Endothelial cell of umbilical vein (primary cell): ENCODE data around the gene EXOC6. TPM values are rescaled to one million over a fixed set of nuclear protein-coding genes. Genes with fewer than 3 reads are reported as not detected.

Experiments
- BruUV-seq: library from RNA; stranded (reverse); fragments of 400-500 nt; replicated peaks from 2 replicates; lab custom pipeline; 2021; lab: Mats Ljungman, UMichigan
- CTCF ChIA-PET: fragments of 300-600, 350-600 bp; sonication (Branson Sonifier 250); formaldehyde crosslinking; loops from one replicate; lab custom pipeline; 2021; ENCODE audit warnings: antibody characterized with exemption, inconsistent platforms; lab: Charles Lee
- POLR2A ChIA-PET: fragments of 300-600, 350-600 bp; sonication (Branson Sonifier 250); formaldehyde crosslinking; loops from one replicate; lab custom pipeline; 2021; ENCODE audit warnings: antibody characterized with exemption, inconsistent platforms; lab: Charles Lee
- DNase-seq: peaks from one replicate; pipeline ENCODE4 v3.0.0-alpha.2; 2011; ENCODE audit warnings: low read depth, low spot score
- FAIRE-seq: peaks from 2 replicates; lab custom pipeline; 2011; peaks lifted over from hg19 to GRCh38; lab: Jason Lieb, UNC
- H2AFZ ChIP-seq: 2 replicates; pipeline ENCODE4 v1.6.0; 2012; ENCODE audit warnings: low read depth, low read length, control low read depth, inconsistent platforms
- H3K27ac ChIP-seq: 2 replicates; pipeline ENCODE4 v1.5.1; 2011; ENCODE audit warnings: low read depth, mild to moderate bottlenecking, control low read depth, low read length, moderate library complexity; ENCODE audit not compliant: insufficient read depth
- H3K27me3 ChIP-seq, 2 experiments: 2 replicates each; pipeline versions ENCODE4 v1.6.0 to v1.6.1; 2011; ENCODE audit warnings: low read length in 2 of 2, mixed read lengths in 1 of 2; ENCODE audit not compliant: control insufficient read depth in 2 of 2, insufficient read depth in 2 of 2
- H3K36me3 ChIP-seq, 2 experiments: 2 replicates in 1 of 2; 3 replicates in 1 of 2; pipeline ENCODE4 v1.5.1; 2011; ENCODE audit warnings: low read length in 2 of 2, mild to moderate bottlenecking in 1 of 2, moderate library complexity in 1 of 2; ENCODE audit not compliant: control insufficient read depth in 2 of 2, insufficient read depth in 2 of 2; ENCODE audit errors: extremely low read depth in 1 of 2
- H3K4me1 ChIP-seq: 3 replicates; pipeline ENCODE4 v1.5.1; 2011; ENCODE audit warnings: mild to moderate bottlenecking, low read length; ENCODE audit not compliant: control insufficient read depth, insufficient read depth; ENCODE audit errors: extremely low read depth
- H3K4me2 ChIP-seq: 2 replicates; pipeline ENCODE4 v1.6.1; 2011; ENCODE audit warnings: low read length, control low read depth, mixed read lengths; ENCODE audit not compliant: insufficient read depth
- H3K4me3 ChIP-seq, 3 experiments: fragments of 200-600 bp in 1 of 3; sonication (generic), shearing (Covaris generic) in 1 of 3; replicated peaks in 1 of 3; 2 replicates each; pipeline ENCODE4 v1.5.1; 2011 to 2016; ENCODE audit warnings: control low read depth in 3 of 3, low read length in 3 of 3, mild to moderate bottlenecking in 2 of 3, inconsistent platforms in 1 of 3, low read depth in 1 of 3, moderate library complexity in 1 of 3; ENCODE audit not compliant: insufficient read depth in 1 of 3
- H3K79me2 ChIP-seq: 2 replicates; pipeline ENCODE4 v1.6.0; 2012; ENCODE audit warnings: low read length, inconsistent platforms; ENCODE audit not compliant: control insufficient read depth, insufficient read depth
- H3K9ac ChIP-seq: replicated peaks from 2 replicates; pipeline ENCODE3; 2011; ENCODE audit warnings: low read length, control low read depth; ENCODE audit not compliant: insufficient read depth; ENCODE audit errors: extremely low read depth
- H3K9me1 ChIP-seq: replicated peaks from 3 replicates; pipeline ENCODE4 v1.6.0; 2011; ENCODE audit warnings: mild to moderate bottlenecking, low read length; ENCODE audit not compliant: control insufficient read depth, insufficient read depth; ENCODE audit errors: extremely low read depth
- H3K9me3 ChIP-seq: replicated peaks from 2 replicates; pipeline ENCODE4 v1.5.1; 2012; ENCODE audit warnings: low read length, inconsistent platforms; ENCODE audit not compliant: control insufficient read depth, insufficient read depth
- H4K20me1 ChIP-seq: replicated peaks from 2 replicates; pipeline ENCODE3; 2011; ENCODE audit warnings: mild to moderate bottlenecking, low read length; ENCODE audit not compliant: control insufficient read depth, insufficient read depth; ENCODE audit errors: extremely low read depth
- EZH2 ChIP-seq: IDR thresholded peaks from 2 replicates; pipeline ENCODE4 v1.6.1; 2012; ENCODE audit warnings: borderline replicate concordance, low read depth, mild to moderate bottlenecking, moderate library complexity, low read length, inconsistent platforms; ENCODE audit not compliant: severe bottlenecking
- FOS ChIP-seq: IDR thresholded peaks from 2 replicates; pipeline ENCODE4 v1.6.1; 2011; ENCODE audit warnings: mild to moderate bottlenecking, low read length, moderate library complexity, borderline replicate concordance; ENCODE audit not compliant: insufficient read depth
- GATA2 ChIP-seq: IDR thresholded peaks from 2 replicates; pipeline ENCODE4 v1.7.0; 2011; ENCODE audit warnings: low read depth, mild to moderate bottlenecking, moderate library complexity, mixed read lengths, low read length; ENCODE audit not compliant: insufficient read length, insufficient read depth
- JUN ChIP-seq: IDR thresholded peaks from 2 replicates; pipeline ENCODE4 v1.6.1; 2011; ENCODE audit warnings: borderline replicate concordance, low read depth; ENCODE audit not compliant: insufficient read length, insufficient read depth
- MAX ChIP-seq: IDR thresholded peaks from 2 replicates; pipeline ENCODE4 v1.6.1; 2011; ENCODE audit not compliant: insufficient read depth, insufficient read length
- MYC ChIP-seq: IDR thresholded peaks from one replicate; pipeline ENCODE4 v1.6.1; 2011; ENCODE audit warnings: mild to moderate bottlenecking, low read depth, low read length
- POLR2A ChIP-seq: IDR thresholded peaks from 2 replicates; pipeline ENCODE4 v1.6.1; 2012; ENCODE audit warnings: low read depth, mild to moderate bottlenecking, control low read depth, low read length
- POLR2AphosphoS5 ChIP-seq: IDR thresholded peaks from 2 replicates; pipeline ENCODE4 v1.6.1; 2012; ENCODE audit warnings: low read depth, mild to moderate bottlenecking, control low read depth, low read length, moderate library complexity; ENCODE audit not compliant: insufficient read depth
- dilution Hi-C: fragments of 300-500 bp; cut with MboI; formaldehyde crosslinking; loops from one replicate; pipeline ENCODE4 v1.15.0; 2019; ENCODE audit warnings: low sequenced_read_pairs; ENCODE audit not compliant: extremely low pct_ligation_motif_present
- intact Hi-C: fragments of 100-400 bp; cut with micrococcal nuclease; formaldehyde crosslinking; loops from one replicate; pipeline ENCODE4 v1.10.0; 2022
- polyA plus RNA-seq, 4 experiments: library from polyadenylated mRNA; depleted of rRNA in 3 of 4; stranded (reverse) in 3 of 4; unstranded in 1 of 4; fragments of >200 nt; gene quantifications; 2 replicates each; pipeline versions ENCODE4 v1.2.1 to v1.2.3, GENCODE V29; 2011 to 2012; ENCODE audit warnings: missing spikeins in 1 of 4
- total RNA-seq: library from RNA; stranded (reverse); gene quantifications from 2 replicates; pipeline ENCODE4 v1.2.3, GENCODE V29; 2021
- TF ChIP-seq, protein P1 (sequence below), 2 donors: IDR thresholded peaks; 1 replicate in 1 of 2; 2 replicates in 1 of 2; pipeline ENCODE4 v1.5.1; 2011; ENCODE audit warnings: low read length in 2 of 2, mild to moderate bottlenecking in 2 of 2, moderate library complexity in 2 of 2, control low read depth in 1 of 2, inconsistent platforms in 1 of 2, low read depth in 1 of 2; ENCODE audit not compliant: insufficient read depth in 1 of 2; ENCODE audit errors: extremely low read depth in 1 of 2

EXOC6 gene
- total and polyA plus RNA-seq, 2 donors (not counting 3 experiments of a cell fraction or from before 2014, with no cell fraction given), result 72.6 to 108 TPM

- H3K36me3 ChIP-seq, result peaks cover 0 to 17% of the 10 kb centered on the region in 2 experiments
- no peaks in the 10 kb centered on the region for H3K79me2 ChIP-seq
- H4K20me1 ChIP-seq, result peaks cover 3% of the 10 kb centered on the region
- dilution Hi-C loops, result no loop called here
- TF ChIP-seq POLR2A, result no peak
- TF ChIP-seq FOS, result no peak
- TF ChIP-seq POLR2AphosphoS5, result no peak
- TF ChIP-seq MYC, result no peak
- no peak for TF ChIP-seq EZH2
- no peak for TF ChIP-seq JUN
- TF ChIP-seq, protein P1, sequence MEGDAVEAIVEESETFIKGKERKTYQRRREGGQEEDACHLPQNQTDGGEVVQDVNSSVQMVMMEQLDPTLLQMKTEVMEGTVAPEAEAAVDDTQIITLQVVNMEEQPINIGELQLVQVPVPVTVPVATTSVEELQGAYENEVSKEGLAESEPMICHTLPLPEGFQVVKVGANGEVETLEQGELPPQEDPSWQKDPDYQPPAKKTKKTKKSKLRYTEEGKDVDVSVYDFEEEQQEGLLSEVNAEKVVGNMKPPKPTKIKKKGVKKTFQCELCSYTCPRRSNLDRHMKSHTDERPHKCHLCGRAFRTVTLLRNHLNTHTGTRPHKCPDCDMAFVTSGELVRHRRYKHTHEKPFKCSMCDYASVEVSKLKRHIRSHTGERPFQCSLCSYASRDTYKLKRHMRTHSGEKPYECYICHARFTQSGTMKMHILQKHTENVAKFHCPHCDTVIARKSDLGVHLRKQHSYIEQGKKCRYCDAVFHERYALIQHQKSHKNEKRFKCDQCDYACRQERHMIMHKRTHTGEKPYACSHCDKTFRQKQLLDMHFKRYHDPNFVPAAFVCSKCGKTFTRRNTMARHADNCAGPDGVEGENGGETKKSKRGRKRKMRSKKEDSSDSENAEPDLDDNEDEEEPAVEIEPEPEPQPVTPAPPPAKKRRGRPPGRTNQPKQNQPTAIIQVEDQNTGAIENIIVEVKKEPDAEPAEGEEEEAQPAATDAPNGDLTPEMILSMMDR (IDR thresholded peaks at IDR 0.05; ENCODE audit: extremely low read depth in 1 of 2, insufficient read depth in 1 of 2, low read depth in 1 of 2, low read length in 2 of 2), result no peak
- no peak for TF ChIP-seq GATA2
- no peak for TF ChIP-seq MAX
- FAIRE-seq (no peak), DNase-seq (no peak)
- peaks cover 32% of the 10 kb centered on the region for H3K4me1 ChIP-seq
- peaks cover 25 to 34% of the 10 kb centered on the region in 2 experiments for H3K27me3 ChIP-seq
- no peaks in the 10 kb centered on the region for H3K9me3 ChIP-seq
- CTCF ChIA-PET, result interaction anchor here (1.0 to 2.5 kb wide), 2 partner anchors 10 to 104 kb away, joined by 3 to 5 read pairs; no protein-coding TSS in a partner anchor
- no peak overlapping the region for H3K27ac ChIP-seq
- intact Hi-C loops, result loop anchor here (10.0 kb wide), 1 partner anchor 224 kb away; the partner anchor contains the start of gene EXOC6
- no peak overlapping the region for H2AFZ ChIP-seq
- H3K9me1 ChIP-seq, result no peaks in the 10 kb centered on the region
- H3K4me2 ChIP-seq, result no peak overlapping the region
- no TSS peak for BruUV-seq
- POLR2A ChIA-PET, result no interaction called here
- H3K9ac ChIP-seq, result no peak overlapping the region
- no peak overlapping the region for H3K4me3 ChIP-seq
These were observed 220.9 kb downstream of the EXOC6 start for GRCh38 chr10:93069245-93069561.
